AG09319 (cell line): ENCODE measurements around the gene SMG6.

Experiments used
- DNase-seq: peaks from one replicate; pipeline ENCODE4 v3.0.0-alpha.2; 2010; ENCODE audit warnings: low read depth; ENCODE audit errors: extremely low read depth
- CTCF ChIP-seq: IDR thresholded peaks from 2 replicates; pipeline ENCODE4 v1.5.1; 2011; ENCODE audit warnings: low read depth, mild to moderate bottlenecking, inconsistent platforms, low read length, moderate library complexity

Gene SMG6

GRCh38 chr17:2035541-2036488, 267.8 kb downstream of the SMG6 start:
- DNase-seq: no peak
- no peak for TF ChIP-seq CTCF

GRCh38 chr17:2034806-2035540, 268.6 kb downstream of the SMG6 start:
- DNase-seq: no peak

GRCh38 chr17:2034157-2034556, 269.4 kb downstream of the SMG6 start:
- TF ChIP-seq CTCF: no peak
- no peak for DNase-seq

More at GRCh38 chr17:2034806-2035540, 268.6 kb downstream of the SMG6 start:
- TF ChIP-seq CTCF: no peak

GRCh38 chr17:2033153-2033552, 270.4 kb downstream of the SMG6 start:
- no peak for DNase-seq
- no peak for TF ChIP-seq CTCF

- TF ChIP-seq CTCF: peak; percentile 63
Observed at GRCh38 chr17:2030779-2031163, 272.8 kb downstream of the SMG6 start.

GRCh38 chr17:2029911-2030778, 273.4 kb downstream of the SMG6 start, which contains the start of gene DPH1:
Gene DPH1, plus strand, starts transcription at chr17:2030153. Its CDS starts 17 bp downstream, at chr17:2030170.
- peak; percentile 71 for DNase-seq
- TF ChIP-seq CTCF: no peak

More at GRCh38 chr17:2030779-2031163, 272.8 kb downstream of the SMG6 start:
- no peak for DNase-seq
